ENCODE data around the gene GRM7. TPM values are rescaled to one million over a fixed set of nuclear protein-coding genes. Genes with fewer than 3 reads are reported as not detected.

Gene GRM7
- total and polyA plus RNA-seq, 2 experiments from 2014 or later = 0.40 TPM; not detected in 1

DNA sequence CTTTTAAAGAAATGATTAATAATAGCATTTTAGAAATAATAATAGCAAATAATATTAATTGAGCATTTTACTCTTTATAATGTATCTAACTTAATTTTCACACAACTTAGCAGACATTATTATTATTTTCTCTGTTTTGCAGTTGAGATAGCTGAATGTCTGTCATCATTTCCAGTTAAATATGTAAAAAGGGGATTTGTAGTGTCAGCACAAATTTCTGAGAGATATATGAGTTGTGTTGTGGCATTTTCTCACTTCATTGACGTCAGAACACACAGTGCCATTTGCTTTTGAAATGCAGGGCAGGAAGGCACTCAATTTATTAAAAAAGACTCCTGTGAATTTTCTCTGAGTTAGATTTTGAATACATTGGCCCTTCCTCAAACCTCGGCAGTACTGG is 111.0 kb downstream of the GRM7 start (continued):
- TF ChIP-seq, protein P1, sequence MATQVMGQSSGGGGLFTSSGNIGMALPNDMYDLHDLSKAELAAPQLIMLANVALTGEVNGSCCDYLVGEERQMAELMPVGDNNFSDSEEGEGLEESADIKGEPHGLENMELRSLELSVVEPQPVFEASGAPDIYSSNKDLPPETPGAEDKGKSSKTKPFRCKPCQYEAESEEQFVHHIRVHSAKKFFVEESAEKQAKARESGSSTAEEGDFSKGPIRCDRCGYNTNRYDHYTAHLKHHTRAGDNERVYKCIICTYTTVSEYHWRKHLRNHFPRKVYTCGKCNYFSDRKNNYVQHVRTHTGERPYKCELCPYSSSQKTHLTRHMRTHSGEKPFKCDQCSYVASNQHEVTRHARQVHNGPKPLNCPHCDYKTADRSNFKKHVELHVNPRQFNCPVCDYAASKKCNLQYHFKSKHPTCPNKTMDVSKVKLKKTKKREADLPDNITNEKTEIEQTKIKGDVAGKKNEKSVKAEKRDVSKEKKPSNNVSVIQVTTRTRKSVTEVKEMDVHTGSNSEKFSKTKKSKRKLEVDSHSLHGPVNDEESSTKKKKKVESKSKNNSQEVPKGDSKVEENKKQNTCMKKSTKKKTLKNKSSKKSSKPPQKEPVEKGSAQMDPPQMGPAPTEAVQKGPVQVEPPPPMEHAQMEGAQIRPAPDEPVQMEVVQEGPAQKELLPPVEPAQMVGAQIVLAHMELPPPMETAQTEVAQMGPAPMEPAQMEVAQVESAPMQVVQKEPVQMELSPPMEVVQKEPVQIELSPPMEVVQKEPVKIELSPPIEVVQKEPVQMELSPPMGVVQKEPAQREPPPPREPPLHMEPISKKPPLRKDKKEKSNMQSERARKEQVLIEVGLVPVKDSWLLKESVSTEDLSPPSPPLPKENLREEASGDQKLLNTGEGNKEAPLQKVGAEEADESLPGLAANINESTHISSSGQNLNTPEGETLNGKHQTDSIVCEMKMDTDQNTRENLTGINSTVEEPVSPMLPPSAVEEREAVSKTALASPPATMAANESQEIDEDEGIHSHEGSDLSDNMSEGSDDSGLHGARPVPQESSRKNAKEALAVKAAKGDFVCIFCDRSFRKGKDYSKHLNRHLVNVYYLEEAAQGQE (IDR thresholded peaks at IDR 0.05; ENCODE audit: unreplicated experiment) = no peak
- TF ChIP-seq ZNF462 (CRISPR knock-in tag; IDR thresholded peaks at IDR 0.05) = no peak
- no peak for TF ChIP-seq JUNB (IDR thresholded peaks at IDR 0.05; ENCODE audit: unreplicated experiment)
- no peak for TF ChIP-seq NANOG (IDR thresholded peaks at IDR 0.05; ENCODE audit: borderline replicate concordance)

GRCh38 chr3:6985848-6986247 is 124.9 kb downstream of the GRM7 start:
- peaks cover 66% of the 10 kb centered on the region for H3K9me3 Mint-ChIP-seq
- no peak overlapping the region for H3K27ac ChIP-seq (ENCODE audit: low read depth)
- no peaks in the 10 kb centered on the region; the same call in 1 of the 3 replicates for H3K4me1 Mint-ChIP-seq
- TF ChIP-seq STAT1 (IDR thresholded peaks at IDR 0.05; ENCODE audit: unreplicated experiment) (no peak), EZH2phosphoT487 (IDR thresholded peaks at IDR 0.05; ENCODE audit: unreplicated experiment) (no peak), CREB1 (CRISPR knock-in tag; IDR thresholded peaks at IDR 0.05; ENCODE audit: low read depth) (no peak), ZNF114 (CRISPR knock-in tag; IDR thresholded peaks at IDR 0.05) (no peak), NANOG (IDR thresholded peaks at IDR 0.05; ENCODE audit: borderline replicate concordance) (no peak)
- TF ChIP-seq, protein P2, sequence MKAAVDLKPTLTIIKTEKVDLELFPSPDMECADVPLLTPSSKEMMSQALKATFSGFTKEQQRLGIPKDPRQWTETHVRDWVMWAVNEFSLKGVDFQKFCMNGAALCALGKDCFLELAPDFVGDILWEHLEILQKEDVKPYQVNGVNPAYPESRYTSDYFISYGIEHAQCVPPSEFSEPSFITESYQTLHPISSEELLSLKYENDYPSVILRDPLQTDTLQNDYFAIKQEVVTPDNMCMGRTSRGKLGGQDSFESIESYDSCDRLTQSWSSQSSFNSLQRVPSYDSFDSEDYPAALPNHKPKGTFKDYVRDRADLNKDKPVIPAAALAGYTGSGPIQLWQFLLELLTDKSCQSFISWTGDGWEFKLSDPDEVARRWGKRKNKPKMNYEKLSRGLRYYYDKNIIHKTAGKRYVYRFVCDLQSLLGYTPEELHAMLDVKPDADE (IDR thresholded peaks at IDR 0.05) = no peak
- TF ChIP-seq, protein P1 (IDR thresholded peaks at IDR 0.05; ENCODE audit: unreplicated experiment) = no peak

More at GRCh38 chr3:6985848-6986247, 124.9 kb downstream of the GRM7 start:
- ATAC-seq (no peak), DNase-seq (ENCODE audit: low spot score) (no peak)
- Mint-ChIP-seq H3K27ac (no peak overlapping the region), H3K27me3 (ENCODE audit: insufficient read depth, low read depth, poor library complexity) (peaks cover 1% of the 10 kb centered on the region), H3K36me3 (ENCODE audit: low read depth) (peaks cover 9% of the 10 kb centered on the region; the same call in 2 of the 3 replicates), H3K4me3 (no peak overlapping the region)
- no peaks in the 10 kb centered on the region for H3K4me1 ChIP-seq (ENCODE audit: insufficient read depth)
- no peak overlapping the region for H3K4me3 ChIP-seq
- H3F3A ChIP-seq (replicated peaks; ENCODE audit: low read depth) = no peaks in the 10 kb centered on the region
- no peaks in the 10 kb centered on the region for H3K79me2 ChIP-seq (replicated peaks; ENCODE audit: insufficient read depth)
- no peak overlapping the region for H2AFZ ChIP-seq
- H4K20me1 ChIP-seq (replicated peaks; ENCODE audit: insufficient read depth) = no peaks in the 10 kb centered on the region
- no peaks in the 10 kb centered on the region for H3K36me3 ChIP-seq (ENCODE audit: insufficient read depth)
- no peaks in the 10 kb centered on the region for H3K27me3 ChIP-seq (ENCODE audit: insufficient read depth)
- no peaks in the 10 kb centered on the region for H3K9me2 ChIP-seq (ENCODE audit: insufficient read depth)
- no peak overlapping the region for H3K4me2 ChIP-seq
